AG04450 (cell line): ENCODE measurements around the gene KRTAP19-4. TPM values are rescaled to one million over a fixed set of nuclear protein-coding genes. Genes with fewer than 3 reads are reported as not detected.

ENCODE experiments used
- CTCF ChIA-PET: fragments of 300-600, 350-600 bp; formaldehyde crosslinking; extraction: SDS; loops from one replicate; lab custom pipeline; 2022; ENCODE audit warnings: antibody characterized with exemption, inconsistent platforms; lab: Charles Lee
- POLR2A ChIA-PET: fragments of 350-600 bp; formaldehyde crosslinking; extraction: SDS; loops from one replicate; lab custom pipeline; 2021; ENCODE audit warnings: antibody characterized with exemption, inconsistent platforms; lab: Yijun Ruan, JAX
- DNase-seq: peaks from one replicate; pipeline ENCODE4 v3.0.0-alpha.2; 2011; ENCODE audit warnings: low read depth, low spot score
- H3K27ac ChIP-seq: one replicate; pipeline ENCODE4 v1.5.1; 2012; ENCODE audit warnings: low read depth, low read length, control low read depth
- H3K27me3 ChIP-seq: one replicate; pipeline ENCODE4 v1.6.0; 2012; ENCODE audit warnings: low read length; ENCODE audit not compliant: control insufficient read depth, insufficient read depth
- H3K4me3 ChIP-seq: 2 replicates; pipeline ENCODE4 v1.5.1; 2011; ENCODE audit warnings: mild to moderate bottlenecking, low read depth, low read length, control low read depth
- H3K9me3 ChIP-seq: 2 replicates; pipeline ENCODE4 v1.5.1; 2012; ENCODE audit warnings: low read length; ENCODE audit not compliant: control insufficient read depth, insufficient read depth
- polyA plus RNA-seq: library from polyadenylated mRNA; depleted of rRNA; stranded (reverse); fragments of >200 nt; gene quantifications from 2 replicates; pipeline ENCODE4 v1.2.3, GENCODE V29; 2011
- TF ChIP-seq, protein P1 (sequence below): IDR thresholded peaks from 2 replicates; pipeline ENCODE4 v1.5.1; 2011; ENCODE audit warnings: low read depth, low read length, control low read depth, inconsistent platforms

KRTAP19-4 gene
- polyA plus RNA-seq, 1 experiment: not detected

DNA sequence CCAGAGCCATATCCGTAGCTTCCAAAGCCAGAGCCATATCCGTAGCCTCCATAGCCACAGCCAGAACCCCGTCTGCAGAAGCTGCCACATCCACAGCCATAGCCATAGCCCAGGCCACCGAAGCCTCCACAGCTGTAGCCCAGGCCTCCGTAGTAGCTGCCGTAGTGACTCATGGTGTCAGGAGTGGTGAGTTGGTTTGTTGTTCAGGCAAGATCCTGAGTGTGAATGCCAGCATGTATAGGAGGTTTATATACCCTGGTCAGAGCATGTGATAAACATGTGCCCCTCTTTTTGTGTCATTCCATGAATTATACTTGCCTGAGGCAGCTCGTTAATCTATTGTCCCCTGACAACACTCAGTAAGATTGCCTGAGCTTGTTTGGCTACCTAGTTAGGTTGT, 16.8 kb downstream of the KRTAP19-4 start, which contains the start of gene KRTAP19-1:
TSS of gene KRTAP19-1 (minus strand) at position 223 of the 400 bp plus-strand sequence. CDS start at position 173, 50 bp downstream.
- H3K9me3 ChIP-seq: peaks cover 4% of the 10 kb centered on the region
- no peaks in the 10 kb centered on the region for H3K27me3 ChIP-seq
- no peak within 1 kb of the TSS for H3K4me3 ChIP-seq
- H3K27ac ChIP-seq: no peak within 1 kb of the TSS
- ChIA-PET POLR2A (no interaction called here), CTCF (no interaction called here)
- TF ChIP-seq, protein P1, sequence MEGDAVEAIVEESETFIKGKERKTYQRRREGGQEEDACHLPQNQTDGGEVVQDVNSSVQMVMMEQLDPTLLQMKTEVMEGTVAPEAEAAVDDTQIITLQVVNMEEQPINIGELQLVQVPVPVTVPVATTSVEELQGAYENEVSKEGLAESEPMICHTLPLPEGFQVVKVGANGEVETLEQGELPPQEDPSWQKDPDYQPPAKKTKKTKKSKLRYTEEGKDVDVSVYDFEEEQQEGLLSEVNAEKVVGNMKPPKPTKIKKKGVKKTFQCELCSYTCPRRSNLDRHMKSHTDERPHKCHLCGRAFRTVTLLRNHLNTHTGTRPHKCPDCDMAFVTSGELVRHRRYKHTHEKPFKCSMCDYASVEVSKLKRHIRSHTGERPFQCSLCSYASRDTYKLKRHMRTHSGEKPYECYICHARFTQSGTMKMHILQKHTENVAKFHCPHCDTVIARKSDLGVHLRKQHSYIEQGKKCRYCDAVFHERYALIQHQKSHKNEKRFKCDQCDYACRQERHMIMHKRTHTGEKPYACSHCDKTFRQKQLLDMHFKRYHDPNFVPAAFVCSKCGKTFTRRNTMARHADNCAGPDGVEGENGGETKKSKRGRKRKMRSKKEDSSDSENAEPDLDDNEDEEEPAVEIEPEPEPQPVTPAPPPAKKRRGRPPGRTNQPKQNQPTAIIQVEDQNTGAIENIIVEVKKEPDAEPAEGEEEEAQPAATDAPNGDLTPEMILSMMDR: no peak
- DNase-seq: no peak

DNA sequence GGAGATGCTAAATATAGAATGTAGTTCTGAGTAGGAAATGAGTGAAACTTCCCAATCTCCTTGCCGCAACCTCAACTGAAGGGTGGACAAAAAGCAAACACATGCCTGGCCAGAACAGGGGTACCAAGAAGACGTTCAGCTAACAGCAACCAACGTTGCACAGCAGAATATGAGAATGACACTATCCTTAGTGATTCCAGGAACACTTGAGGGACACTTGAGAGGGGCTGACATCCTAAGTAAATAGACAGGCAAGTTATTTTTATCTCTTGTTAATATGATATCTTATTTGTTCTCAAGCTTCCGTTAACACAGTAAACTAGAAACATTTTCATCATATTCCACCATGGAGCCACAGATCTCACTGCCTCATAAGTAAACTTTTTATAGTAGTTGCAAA, 17.7 kb downstream of the KRTAP19-4 start:
- no peak for DNase-seq
- TF ChIP-seq, protein P1: no peak
- Histone ChIP-seq H3K27me3 (no peaks in the 10 kb centered on the region), H3K4me3 (no peak overlapping the region), H3K27ac (no peak overlapping the region), H3K9me3 (peaks cover 4% of the 10 kb centered on the region)
- CTCF ChIA-PET: no interaction called here
- POLR2A ChIA-PET: no interaction called here

DNA sequence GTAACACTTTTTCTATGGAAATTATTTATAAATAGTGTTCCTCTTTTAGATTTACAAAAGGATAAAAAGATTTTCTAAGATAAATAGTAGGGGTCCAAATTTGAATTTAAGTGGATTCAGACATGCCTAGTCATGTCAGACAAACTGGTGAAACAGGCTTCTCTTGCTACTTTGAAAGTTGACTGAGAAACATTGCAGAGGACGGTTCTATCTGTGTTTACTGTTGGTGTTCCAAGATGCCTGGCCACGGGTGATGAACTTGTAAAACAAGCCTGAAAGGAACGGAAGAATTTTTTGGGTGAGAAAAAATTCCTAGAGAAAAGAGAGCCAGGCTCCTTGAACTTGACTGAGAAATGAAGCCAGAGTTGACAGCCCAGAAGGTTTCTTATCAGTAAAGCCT, 19.0 kb downstream of the KRTAP19-4 start:
- DNase-seq: no peak
- Histone ChIP-seq H3K27ac (no peak overlapping the region), H3K9me3 (peaks cover 4% of the 10 kb centered on the region), H3K4me3 (no peak overlapping the region), H3K27me3 (no peaks in the 10 kb centered on the region)
- TF ChIP-seq, protein P1: no peak
- CTCF ChIA-PET: no interaction called here
- POLR2A ChIA-PET: no interaction called here

GRCh38 chr21:30468900-30469714, 27.9 kb downstream of the KRTAP19-4 start:
- POLR2A ChIA-PET: no interaction called here
- Histone ChIP-seq H3K27me3 (no peaks in the 10 kb centered on the region), H3K27ac (no peak overlapping the region), H3K9me3 (no peaks in the 10 kb centered on the region), H3K4me3 (no peak overlapping the region)
- TF ChIP-seq, protein P1: no peak
- CTCF ChIA-PET: no interaction called here
- DNase-seq: no peak

- CTCF ChIA-PET: no interaction called here
- TF ChIP-seq, protein P1: no peak
- H3K27ac ChIP-seq: no peak overlapping the region
- no peak overlapping the region for H3K4me3 ChIP-seq
- POLR2A ChIA-PET: no interaction called here
- no peak for DNase-seq
- H3K27me3 ChIP-seq: no peaks in the 10 kb centered on the region
- H3K9me3 ChIP-seq: peaks cover 4% of the 10 kb centered on the region; the same call in 1 of the 2 replicates
These were observed 33.3 kb downstream of the KRTAP19-4 start for GRCh38 chr21:30463713-30464112.
